Measurements from ENCODE around the gene GPR63.
"Not testable (repeated sequence)": the region's sequence is repeated elsewhere in the genome, so short reads cannot be mapped to it uniquely, and the experiment has no call there.

Gene GPR63

GRCh38 chr6:96837081-96837971, at the start of gene GPR63:
GPR63 (minus strand) TSS chr6:96837477; CDS start chr6:96799731, 37,746 bp downstream.
- TF ChIP-seq CTCF (IDR thresholded peaks at IDR 0.05; ENCODE audit: borderline replicate concordance, insufficient read depth, low read depth, low read length) = no peak

GRCh38 chr6:96886519-96886918, 49.2 kb upstream of the GPR63 start:
- no peak overlapping the region for H3K4me3 ChIP-seq (ENCODE audit: low read depth, low read length)
- TF ChIP-seq CTCF (IDR thresholded peaks at IDR 0.05; ENCODE audit: borderline replicate concordance, insufficient read depth, low read depth, low read length) = no peak

More at GRCh38 chr6:96837081-96837971, at the start of gene GPR63:
- H3K4me3 ChIP-seq (ENCODE audit: low read depth, low read length) = peak within 1 kb of the TSS; percentile 84

- H3K4me3 ChIP-seq (ENCODE audit: low read depth, low read length) = not testable (repeated sequence)
These were observed 47.9 kb upstream of the GPR63 start for GRCh38 chr6:96885187-96885631.

- no peak for TF ChIP-seq CTCF (IDR thresholded peaks at IDR 0.05; ENCODE audit: borderline replicate concordance, insufficient read depth, low read depth, low read length)
- H3K4me3 ChIP-seq (ENCODE audit: low read depth, low read length) = no peak overlapping the region
These were observed 40.9 kb upstream of the GPR63 start for GRCh38 chr6:96878143-96878542.

GRCh38 chr6:96876886-96877545, 39.7 kb upstream of the GPR63 start:
- H3K4me3 ChIP-seq (ENCODE audit: low read depth, low read length) = no peak overlapping the region
- no peak for TF ChIP-seq CTCF (IDR thresholded peaks at IDR 0.05; ENCODE audit: borderline replicate concordance, insufficient read depth, low read depth, low read length)

- H3K4me3 ChIP-seq (ENCODE audit: low read depth, low read length) = no peak overlapping the region
- no peak for TF ChIP-seq CTCF (IDR thresholded peaks at IDR 0.05; ENCODE audit: borderline replicate concordance, insufficient read depth, low read depth, low read length)
These were observed 35.7 kb upstream of the GPR63 start for GRCh38 chr6:96872976-96873375.

- no peak overlapping the region for H3K4me3 ChIP-seq (ENCODE audit: low read depth, low read length)
- no peak for TF ChIP-seq CTCF (IDR thresholded peaks at IDR 0.05; ENCODE audit: borderline replicate concordance, insufficient read depth, low read depth, low read length)
These were observed 27.8 kb upstream of the GPR63 start for GRCh38 chr6:96865055-96865405.

Measured in GM12875 (cell line).